K562 (cell line): ENCODE measurements around the gene TTC27.

Source experiments
- ELF4 ChIP-seq: fragments of 450-650 bp; formaldehyde crosslinking; IDR thresholded peaks from 2 replicates; pipeline ENCODE4 v1.4.0; 2022; ENCODE audit warnings: missing genetic modification characterization
- MAZ ChIP-seq, 2 experiments: fragments of 450-650 bp in 1 of 2; sonication (generic) in 1 of 2; formaldehyde crosslinking; IDR thresholded peaks in 1 of 2; conservative IDR thresholded peaks in 1 of 2; 2 replicates each; pipeline versions ENCODE4 v1.4.0 to v1.5.0; 2020; ENCODE audit warnings: mild to moderate bottlenecking in 1 of 2, missing genetic modification reagents in 1 of 2
- MTA3 ChIP-seq: fragments of 450-650 bp; formaldehyde crosslinking; IDR thresholded peaks from 2 replicates; pipeline ENCODE4 v1.6.1; 2017; ENCODE audit warnings: mild to moderate bottlenecking, borderline replicate concordance
- ZNF143 ChIP-seq: sonication (generic); formaldehyde crosslinking; IDR thresholded peaks from 2 replicates; pipeline ENCODE4 v1.9.0; 2022; ENCODE audit warnings: mild to moderate bottlenecking, missing genetic modification reagents

GRCh38 chr2:32719933-32720716 is 92.3 kb downstream of the TTC27 start:
- TF ChIP-seq MTA3 (no peak), ZNF143 (CRISPR knock-in tag) (no peak), MAZ (CRISPR knock-in tag; conservative IDR thresholded peaks at IDR 0.05 in 1 of 2, IDR thresholded peaks at IDR 0.05 in 1 of 2) (no peak), ELF4 (CRISPR knock-in tag) (no peak)
